HG03558 (cell line): ENCODE measurements around the gene VPS18.

Experiments
- ATAC-seq: cut with Tn5 transposase; IDR thresholded peaks from one replicate; pipeline ENCODE4 v1.9.1; 2021; ENCODE audit warnings: moderate number of reproducible peaks; ENCODE audit not compliant: unreplicated experiment; ENCODE audit errors: extremely low read depth

The VPS18 gene

DNA sequence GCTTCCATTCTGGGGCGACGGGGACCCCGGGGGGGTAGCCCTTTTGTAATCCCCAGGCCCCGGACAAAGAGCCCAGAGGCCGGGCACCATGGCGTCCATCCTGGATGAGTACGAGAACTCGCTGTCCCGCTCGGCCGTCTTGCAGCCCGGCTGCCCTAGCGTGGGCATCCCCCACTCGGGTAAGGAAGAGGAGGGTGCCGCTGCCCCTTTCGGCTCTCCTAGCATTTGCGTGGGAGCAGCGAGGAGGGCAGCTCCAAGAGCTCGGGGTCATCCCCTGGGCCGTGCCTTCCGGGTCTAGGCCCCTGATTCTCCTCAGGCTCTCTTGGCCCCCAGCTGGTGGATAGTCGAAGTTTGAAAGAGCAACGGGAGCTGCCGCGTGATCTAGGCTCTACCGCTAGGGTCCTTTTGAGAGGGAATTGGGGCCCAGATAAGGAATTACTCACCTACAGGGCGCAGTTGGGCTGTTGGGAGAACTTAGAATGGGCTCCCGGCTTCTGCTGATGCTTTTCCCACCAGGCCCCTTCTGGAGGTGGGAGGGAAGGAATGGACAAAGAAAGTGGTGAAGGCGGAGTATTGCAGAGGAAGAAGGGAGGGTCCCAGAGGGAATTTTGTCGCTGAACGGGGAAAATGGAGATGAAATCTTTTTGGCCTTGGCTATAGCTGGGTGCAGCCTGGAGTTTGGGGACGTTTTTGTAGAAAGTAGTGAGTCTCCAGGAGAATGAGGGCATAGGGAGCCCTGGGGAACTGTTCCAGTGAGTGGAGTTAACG, 615 bp downstream of the VPS18 start:
- ATAC-seq: no peak

DNA sequence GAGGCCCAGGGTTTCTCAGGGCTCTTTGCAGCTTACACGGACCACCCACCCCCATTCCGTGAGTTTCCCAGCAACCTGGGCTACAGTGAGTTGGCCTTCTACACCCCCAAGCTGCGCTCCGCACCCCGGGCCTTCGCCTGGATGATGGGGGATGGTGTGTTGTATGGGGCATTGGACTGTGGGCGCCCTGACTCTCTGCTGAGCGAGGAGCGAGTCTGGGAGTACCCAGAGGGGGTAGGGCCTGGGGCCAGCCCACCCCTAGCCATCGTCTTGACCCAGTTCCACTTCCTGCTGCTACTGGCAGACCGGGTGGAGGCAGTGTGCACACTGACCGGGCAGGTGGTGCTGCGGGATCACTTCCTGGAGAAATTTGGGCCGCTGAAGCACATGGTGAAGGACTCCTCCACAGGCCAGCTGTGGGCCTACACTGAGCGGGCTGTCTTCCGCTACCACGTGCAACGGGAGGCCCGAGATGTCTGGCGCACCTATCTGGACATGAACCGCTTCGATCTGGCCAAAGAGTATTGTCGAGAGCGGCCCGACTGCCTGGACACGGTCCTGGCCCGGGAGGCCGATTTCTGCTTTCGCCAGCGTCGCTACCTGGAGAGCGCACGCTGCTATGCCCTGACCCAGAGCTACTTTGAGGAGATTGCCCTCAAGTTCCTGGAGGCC, 5.4 kb downstream of the VPS18 start:
- no peak for ATAC-seq

DNA sequence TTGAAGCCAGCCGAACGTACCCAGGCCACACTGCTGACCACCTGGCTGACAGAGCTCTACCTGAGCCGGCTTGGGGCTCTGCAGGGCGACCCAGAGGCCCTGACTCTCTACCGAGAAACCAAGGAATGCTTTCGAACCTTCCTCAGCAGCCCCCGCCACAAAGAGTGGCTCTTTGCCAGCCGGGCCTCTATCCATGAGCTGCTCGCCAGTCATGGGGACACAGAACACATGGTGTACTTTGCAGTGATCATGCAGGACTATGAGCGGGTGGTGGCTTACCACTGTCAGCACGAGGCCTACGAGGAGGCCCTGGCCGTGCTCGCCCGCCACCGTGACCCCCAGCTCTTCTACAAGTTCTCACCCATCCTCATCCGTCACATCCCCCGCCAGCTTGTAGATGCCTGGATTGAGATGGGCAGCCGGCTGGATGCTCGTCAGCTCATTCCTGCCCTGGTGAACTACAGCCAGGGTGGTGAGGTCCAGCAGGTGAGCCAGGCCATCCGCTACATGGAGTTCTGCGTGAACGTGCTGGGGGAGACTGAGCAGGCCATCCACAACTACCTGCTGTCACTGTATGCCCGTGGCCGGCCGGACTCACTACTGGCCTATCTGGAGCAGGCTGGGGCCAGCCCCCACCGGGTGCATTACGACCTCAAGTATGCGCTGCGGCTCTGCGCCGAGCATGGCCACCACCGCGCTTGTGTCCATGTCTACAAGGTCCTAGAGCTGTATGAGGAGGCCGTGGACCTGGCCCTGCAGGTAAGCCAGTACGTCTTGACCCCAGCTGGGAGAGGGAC, 6.2 kb downstream of the VPS18 start:
- no peak for ATAC-seq

DNA sequence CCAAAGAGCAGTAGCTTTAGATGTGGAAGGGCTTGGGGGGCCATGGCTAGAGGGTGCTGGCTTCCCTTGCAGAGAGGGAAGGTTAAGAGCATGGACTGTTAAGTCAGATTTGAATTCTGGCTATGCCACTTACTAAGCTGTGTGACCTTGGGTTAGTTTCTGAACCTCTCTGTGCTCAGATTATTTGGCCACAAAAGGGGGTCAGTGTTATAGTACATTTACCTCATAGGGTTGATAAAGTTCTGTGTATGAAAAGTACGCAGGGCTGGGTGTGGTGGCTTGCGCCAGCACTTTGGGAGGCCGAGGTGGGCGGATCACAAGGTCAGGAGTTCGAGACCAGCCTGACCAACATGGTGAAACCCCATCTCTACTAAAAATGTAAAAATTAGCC, 6.8 kb downstream of the VPS18 start:
- ATAC-seq: no peak

DNA sequence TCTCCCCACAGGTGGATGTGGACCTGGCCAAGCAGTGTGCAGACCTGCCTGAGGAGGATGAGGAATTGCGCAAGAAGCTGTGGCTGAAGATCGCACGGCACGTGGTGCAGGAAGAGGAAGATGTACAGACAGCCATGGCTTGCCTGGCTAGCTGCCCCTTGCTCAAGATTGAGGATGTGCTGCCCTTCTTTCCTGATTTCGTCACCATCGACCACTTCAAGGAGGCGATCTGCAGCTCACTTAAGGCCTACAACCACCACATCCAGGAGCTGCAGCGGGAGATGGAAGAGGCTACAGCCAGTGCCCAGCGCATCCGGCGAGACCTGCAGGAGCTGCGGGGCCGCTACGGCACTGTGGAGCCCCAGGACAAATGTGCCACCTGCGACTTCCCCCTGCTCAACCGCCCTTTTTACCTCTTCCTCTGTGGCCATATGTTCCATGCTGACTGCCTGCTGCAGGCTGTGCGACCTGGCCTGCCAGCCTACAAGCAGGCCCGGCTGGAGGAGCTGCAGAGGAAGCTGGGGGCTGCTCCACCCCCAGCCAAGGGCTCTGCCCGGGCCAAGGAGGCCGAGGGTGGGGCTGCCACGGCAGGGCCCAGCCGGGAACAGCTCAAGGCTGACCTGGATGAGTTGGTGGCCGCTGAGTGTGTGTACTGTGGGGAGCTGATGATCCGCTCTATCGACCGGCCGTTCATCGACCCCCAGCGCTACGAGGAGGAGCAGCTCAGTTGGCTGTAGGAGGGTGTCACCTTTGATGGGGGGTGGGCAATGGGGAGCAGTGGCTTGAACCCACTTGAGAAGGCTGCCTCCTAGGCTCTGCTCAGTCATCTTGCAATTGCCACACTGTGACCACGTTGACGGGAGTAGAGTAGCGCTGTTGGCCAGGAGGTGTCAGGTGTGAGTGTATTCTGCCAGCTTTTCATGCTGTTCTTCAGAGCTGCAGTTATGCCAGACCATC, 8.6 kb downstream of the VPS18 start:
- ATAC-seq: no peak

DNA sequence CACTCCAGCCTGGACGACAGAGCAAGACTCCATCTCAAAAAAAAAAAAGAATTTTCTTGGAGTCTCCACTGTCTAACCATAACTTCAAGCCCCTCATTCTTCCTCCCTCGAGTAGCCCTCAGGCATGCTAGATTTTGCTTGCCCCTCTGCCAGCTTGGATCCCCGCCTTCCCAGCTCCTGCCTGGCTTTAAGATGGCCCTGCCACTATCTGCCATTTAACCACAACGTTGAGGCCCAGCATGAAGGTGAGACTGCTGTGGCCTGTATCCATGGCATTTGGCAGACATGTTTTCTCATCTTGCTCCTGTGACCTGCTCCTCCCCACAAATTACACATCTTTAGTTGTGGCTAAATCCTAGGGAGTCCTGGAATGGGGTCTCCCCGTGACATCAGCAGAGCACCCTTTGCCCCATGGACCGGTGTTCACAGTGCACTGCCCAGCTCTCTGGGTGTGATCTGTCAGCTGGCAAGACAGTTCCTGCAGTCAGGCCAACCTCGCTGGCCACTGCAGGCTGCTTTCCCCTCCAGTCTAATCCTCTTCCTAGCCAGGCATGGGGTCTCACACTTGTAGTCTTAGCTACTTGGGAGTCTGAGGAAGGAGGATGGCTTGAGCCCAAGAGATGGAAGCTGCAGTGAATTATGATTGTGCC, 10.4 kb downstream of the VPS18 start:
- no peak for ATAC-seq

DNA sequence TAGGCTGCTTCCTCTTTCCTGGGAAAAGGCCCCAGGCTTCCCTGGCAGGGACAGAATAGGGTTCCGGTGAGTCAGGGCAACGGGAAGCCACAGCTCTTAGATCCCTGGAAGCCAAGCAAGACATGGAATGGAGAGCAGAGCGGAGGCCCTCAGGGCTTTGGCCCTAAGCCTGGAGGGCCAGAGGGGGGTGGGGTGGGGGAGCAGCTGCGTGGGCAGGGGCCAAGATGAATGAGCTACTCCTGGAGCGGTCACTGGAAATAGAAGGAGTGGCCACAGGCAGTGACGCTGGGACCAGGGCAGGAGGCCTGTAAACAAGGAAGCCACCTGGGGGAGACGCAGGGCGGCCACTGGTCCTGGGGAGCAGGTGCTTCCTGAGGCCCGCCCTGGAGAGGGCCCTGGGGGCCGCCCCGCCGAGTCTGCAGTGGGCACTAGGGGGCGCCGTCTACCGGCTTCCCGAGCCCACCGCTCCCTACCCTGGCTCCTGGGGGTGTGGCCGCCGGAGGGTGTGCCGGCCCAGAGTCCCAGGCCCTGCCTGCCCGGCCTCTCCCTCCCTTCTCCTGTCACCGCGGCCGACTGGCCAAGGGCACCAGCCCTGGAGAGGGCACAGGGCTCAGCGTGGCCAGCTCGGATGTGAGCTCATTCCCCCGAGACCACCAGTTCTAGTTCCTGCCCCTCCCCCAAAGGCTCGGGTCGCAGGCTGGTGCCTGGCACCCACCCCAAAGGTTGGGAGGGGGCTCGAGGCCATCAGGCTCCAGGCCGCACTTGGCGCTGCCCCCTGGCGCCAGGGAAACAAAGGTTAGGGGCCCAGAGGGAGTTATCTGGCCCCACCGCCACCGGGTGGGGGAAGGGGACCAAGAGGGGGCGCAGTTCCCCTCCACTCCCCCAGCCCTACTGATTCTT, 12.1 kb downstream of the VPS18 start:
- no peak for ATAC-seq

DNA sequence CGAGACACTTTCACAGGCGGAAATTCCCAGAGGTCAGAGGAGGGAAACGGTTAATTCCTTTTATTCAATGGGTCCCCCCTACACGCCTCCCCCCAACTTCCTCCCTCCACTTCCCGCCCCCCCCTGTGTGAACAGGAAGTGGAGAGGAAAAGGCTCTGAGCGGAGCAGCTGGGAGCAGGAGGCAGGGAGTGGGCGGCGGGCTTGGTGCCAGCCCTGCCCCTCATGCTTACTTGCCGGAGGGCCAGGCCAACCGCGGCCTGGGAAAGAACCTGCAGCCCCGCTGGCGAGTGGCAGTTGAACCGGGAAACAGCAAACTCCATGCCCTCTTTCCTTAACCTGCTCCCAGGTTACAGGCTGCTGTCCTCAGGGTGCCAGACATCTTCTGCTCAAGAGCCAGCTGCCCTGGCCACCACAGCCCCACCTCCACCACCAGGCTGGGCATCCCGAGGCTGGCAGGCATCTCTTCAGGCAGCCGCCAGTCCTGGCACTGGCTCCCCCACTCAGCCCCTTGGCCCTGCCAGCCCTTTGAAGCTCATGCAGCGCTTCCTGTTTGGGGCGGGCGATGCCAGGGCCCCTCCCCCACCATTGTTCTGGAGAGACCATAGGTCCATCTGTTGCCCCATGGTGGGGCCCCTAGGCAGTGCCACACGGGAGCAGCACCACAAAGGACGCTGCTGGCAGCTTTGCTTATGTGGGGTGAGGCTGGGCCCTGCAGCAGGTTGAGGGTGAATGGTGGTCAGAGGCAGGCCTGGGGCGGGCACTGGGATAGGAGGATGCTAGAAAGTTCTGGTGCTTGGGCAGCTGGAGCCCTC, 12.9 kb downstream of the VPS18 start:
- no peak for ATAC-seq

DNA sequence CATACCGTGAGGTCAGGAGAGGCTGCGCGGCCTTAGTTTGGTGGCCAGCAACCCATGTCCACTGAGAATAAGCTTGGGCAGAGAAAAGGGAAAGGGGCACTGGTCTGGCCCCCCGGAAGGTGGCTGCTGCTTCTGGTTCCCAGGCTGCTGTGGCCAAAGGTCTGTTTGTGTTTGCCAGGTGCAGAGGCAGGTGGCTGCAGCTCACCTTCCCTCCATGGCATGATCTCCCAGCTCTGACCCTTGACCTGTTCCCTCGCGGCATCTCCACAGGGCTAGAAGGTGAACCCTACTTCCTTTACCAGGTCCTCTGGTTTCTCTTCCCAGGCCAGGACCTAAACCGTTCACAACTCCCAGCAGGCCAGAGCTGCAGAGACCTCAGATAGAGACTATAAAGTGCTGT, 13.8 kb downstream of the VPS18 start:
- no peak for ATAC-seq

DNA sequence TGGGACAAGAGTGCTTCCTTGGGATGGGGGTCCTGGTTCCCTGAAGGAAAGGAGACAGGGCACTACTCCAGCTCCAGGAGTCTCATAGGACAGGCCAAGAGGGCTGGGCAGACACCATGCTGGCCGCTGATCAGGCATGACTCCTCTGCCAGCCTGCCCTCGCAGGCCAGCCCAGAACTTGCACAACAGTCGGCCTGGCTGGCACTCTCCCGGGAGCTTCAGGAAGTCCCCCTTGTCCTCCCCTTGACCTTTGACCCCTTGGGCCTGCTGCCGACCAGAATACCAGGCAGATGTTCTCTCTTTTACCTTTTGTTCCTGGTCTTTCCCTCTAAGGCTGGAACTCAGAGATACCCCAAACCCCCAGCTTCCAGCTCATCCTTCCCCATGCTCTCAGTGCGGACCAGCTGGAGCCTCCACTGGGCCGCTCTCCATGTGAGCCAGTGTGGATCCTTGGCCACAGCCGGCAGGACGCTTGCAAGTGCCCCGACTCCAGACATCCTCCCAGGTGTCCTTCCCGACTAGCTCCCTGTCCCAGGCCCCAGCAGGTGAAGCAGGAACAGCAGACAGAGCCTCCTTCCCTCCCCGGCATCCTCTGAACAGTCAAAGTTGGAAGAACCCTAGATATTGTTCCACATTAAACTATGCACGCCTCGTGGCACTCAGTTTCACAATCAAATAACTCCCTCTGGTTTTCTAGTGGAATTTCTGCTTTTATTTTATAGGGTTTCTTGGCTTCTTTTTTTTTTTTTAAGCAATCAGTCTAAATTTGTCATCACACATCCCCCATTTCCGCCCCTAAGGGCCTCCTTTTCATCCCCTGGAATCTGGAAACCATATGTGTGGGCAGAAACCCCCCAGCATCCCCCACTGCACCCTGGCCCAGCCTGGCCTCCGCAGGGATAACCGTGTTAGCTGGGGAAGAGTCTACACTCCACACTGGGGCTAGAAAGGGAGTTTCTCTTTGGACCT, 15.7 kb downstream of the VPS18 start:
- ATAC-seq: no peak

DNA sequence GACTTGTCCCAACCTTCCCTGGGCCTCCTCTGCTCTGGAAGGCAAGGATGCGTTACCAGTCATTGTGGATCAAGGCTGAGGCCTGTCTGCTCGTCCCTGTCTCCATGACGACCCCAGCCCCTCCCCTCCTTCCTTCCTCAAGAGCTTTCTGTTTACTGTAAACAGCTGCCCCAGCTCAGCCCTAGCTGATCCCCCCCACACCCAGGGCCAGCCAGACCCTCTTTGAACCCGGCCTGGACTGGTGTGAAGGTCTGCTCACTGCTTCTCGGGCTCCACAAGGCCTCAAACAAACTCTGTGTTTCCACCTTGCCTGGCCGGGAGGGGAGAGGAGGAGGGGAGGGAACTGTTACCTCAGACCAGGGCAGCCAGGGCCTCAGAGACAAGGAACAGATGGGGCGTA, 16.9 kb downstream of the VPS18 start:
- ATAC-seq: no peak

DNA sequence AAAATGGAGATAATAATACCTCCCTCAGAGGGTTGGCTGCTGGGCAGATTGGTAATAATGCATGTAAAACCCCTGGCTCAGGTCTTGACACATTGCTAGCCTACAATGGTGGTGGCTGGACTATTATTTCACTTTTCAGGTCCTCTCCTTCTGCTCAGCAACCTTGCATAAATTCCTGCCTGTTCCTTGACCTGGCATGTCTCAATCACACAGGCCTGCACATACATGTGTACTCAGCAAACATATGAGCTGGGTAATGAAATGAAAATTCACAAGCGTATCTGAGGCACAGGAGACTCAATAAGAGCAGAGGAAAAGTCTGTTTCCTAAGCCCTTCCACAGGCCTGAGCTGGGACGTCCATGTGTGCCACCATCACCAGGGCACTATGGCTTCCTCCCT, 17.4 kb downstream of the VPS18 start:
- no peak for ATAC-seq

DNA sequence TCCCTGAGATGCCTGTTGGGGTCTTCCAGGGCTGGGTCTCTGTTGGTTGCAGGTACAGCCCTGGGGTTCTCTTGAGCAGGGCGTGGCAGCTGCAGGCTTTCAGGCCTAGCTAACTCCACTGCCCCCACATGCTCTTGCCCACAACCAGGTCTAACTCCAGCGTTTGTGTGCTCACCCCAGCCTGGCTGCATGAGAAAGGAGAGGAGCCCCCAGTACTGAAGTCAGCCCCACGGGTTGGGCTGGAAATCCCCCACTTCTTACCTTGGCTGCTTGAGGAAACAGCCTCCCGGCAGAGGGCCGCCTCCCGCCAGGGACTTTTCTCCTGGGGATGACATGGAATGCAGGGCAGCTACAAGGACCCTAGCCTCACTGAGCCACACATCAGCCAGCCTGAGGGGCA, 18.2 kb downstream of the VPS18 start:
- ATAC-seq: no peak

DNA sequence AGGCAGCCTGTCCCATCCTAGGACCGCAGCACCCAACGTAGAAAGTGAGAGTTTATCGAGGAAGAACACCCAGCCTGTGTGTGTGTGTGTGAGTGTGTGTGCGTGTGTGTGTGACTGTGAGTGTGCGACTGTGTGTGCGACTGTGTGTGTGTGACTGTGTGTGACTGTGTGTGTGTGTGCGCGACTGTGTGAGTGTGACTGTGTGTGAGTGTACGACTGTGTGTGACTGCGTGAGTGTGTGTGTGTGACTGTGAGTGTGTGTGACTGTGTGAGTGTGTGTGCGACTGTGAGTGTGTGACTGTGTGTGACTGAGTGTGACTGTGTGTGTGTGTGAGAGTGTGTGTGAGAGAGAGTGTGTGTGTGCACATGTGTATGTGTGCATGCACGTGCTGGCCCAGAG, 19.8 kb downstream of the VPS18 start:
- ATAC-seq: no peak

DNA sequence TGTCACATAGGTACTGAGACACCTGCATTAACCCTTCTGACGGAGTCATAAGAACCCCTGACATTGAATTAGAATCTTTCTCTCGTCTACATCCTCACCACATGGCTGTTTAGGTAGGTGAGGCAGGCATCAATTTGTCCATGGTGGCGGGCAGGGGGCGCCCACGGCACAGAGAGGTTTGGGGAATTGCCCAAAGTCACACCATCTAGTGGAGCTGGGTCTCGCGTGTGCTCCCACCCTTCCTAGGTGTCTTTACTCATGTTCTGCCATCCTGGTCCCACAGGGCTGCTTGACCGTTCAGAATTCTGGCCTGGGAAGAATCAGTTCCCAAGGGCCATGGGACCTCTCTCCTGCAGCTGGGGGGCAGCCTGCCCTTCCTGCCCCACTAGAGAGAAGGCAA, 20.2 kb downstream of the VPS18 start:
- ATAC-seq: no peak

DNA sequence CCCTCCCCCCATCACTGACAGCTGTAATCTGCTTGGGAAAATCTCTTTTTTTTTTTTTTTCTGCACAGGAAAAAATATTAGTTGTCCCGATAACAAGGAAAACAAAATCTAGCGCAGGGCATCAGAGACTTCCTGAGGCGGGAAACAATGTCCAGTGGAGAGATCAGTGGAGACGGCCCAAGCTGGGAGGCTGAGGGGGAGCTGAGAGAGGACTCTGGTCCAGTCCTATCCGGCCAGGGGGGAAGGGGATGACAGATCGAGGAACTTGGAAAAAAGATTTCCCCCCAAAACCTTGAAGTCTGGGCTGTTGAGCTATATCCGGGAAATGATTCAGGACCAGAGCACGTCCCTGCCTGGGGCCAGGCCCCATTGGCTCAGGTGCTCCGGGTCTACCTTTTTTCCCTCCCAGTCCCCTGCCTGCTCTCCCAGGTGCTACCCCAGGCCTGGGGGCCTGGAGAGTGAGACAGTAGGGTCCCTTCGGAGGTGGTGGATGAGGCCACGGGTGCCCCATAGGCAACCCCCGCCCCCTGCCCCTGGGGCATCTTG, 20.9 kb downstream of the VPS18 start:
- ATAC-seq: no peak

DNA sequence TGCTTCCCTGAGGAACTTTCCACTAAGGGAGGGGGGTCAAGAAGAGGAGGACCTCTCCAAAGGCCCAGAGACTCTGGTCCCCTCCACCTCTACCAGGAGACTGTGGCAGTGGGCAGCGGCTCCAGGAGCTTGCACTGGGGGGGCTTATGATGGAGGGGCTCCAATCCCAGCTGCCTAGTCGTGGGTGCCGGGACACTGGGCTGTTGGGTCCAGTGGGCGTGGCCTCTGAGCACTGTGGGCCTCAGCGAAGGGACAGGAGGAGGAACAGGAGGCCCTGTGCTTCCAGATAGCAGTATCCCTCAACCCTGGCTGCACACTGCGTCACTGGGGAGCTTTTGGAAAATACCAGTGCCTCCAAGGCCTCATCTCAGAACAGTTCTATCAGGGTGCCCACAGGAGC, 21.4 kb downstream of the VPS18 start:
- ATAC-seq: no peak
